ENCODE results near the gene GCSAM. TPM values are rescaled to one million over a fixed set of nuclear protein-coding genes. Genes with fewer than 3 reads are reported as not detected.

Gene GCSAM
- total RNA-seq, result not detected in 2 replicates

GRCh38 chr3:112132975-112133448 is at the start of gene GCSAM:
TSS of gene GCSAM (minus strand) at chr3:112133248. CDS start at chr3:112133120, 128 bp downstream.

GRCh38 chr3:112086076-112086854 is 46.8 kb downstream of the GCSAM start, which contains the start of gene C3orf52:
TSS of gene C3orf52 (plus strand) at chr3:112086389. CDS start at chr3:112086408, 19 bp downstream.

Small RNA genes lying within 50 kb of the gene (small RNA-seq; reads per million reads assigned to genes)
- not detected for gene MIR567

Other genes with a start within 250 kb of the GCSAM start
- gene ABHD10, start 154.2 kb downstream of the GCSAM start, total RNA-seq, result 27.8 and 31.3 TPM in 2 replicates
- not detected in 2 replicates for gene TAGLN3, start 134.3 kb downstream of the GCSAM start, total RNA-seq
- not detected in 2 replicates for gene TMPRSS7, start 98.5 kb downstream of the GCSAM start, total RNA-seq
- gene C3orf52, start 46.9 kb downstream of the GCSAM start, total RNA-seq, result 5.9 and 6.4 TPM in 2 replicates
- 0.10 and 0.33 TPM in 2 replicates for gene SLC9C1, start 161.0 kb upstream of the GCSAM start, total RNA-seq
- 10.2 and 14.7 TPM in 2 replicates for gene CD200, start 199.9 kb upstream of the GCSAM start, total RNA-seq